ENCODE results near the gene NOTCH1.

The NOTCH1 gene

GRCh38 chr9:136530461-136531089 is 15.3 kb downstream of the NOTCH1 start:
- DNase-seq = no peak

GRCh38 chr9:136529516-136530460 is 16.1 kb downstream of the NOTCH1 start:
- DNase-seq = no peak

GRCh38 chr9:136528716-136529341 is 17.0 kb downstream of the NOTCH1 start:
- no peak for DNase-seq

GRCh38 chr9:136527721-136528710 is 17.8 kb downstream of the NOTCH1 start:
- DNase-seq = no peak

- no peak for DNase-seq
Observed at GRCh38 chr9:136527131-136527530, 18.7 kb downstream of the NOTCH1 start.

- no peak for DNase-seq
Observed at GRCh38 chr9:136526625-136527066, 19.2 kb downstream of the NOTCH1 start.

- no peak for DNase-seq
Observed at GRCh38 chr9:136525841-136526499, 19.9 kb downstream of the NOTCH1 start.

GRCh38 chr9:136525207-136525606 is 20.6 kb downstream of the NOTCH1 start:
- DNase-seq = no peak

- DNase-seq = no peak
Observed at GRCh38 chr9:136522314-136523237, 23.3 kb downstream of the NOTCH1 start.

- no peak for DNase-seq
Observed at GRCh38 chr9:136521537-136521936, 24.3 kb downstream of the NOTCH1 start.

GRCh38 chr9:136520053-136520540 is 25.8 kb downstream of the NOTCH1 start:
- no peak for DNase-seq

GRCh38 chr9:136519263-136520052 is 26.4 kb downstream of the NOTCH1 start:
- DNase-seq = no peak

- no peak for DNase-seq
Observed at GRCh38 chr9:136518623-136519022, 27.2 kb downstream of the NOTCH1 start.

GRCh38 chr9:136517950-136518349 is 27.9 kb downstream of the NOTCH1 start:
- no peak for DNase-seq

- no peak for DNase-seq
Observed at GRCh38 chr9:136517012-136517743, 28.7 kb downstream of the NOTCH1 start.

- DNase-seq = no peak
Observed at GRCh38 chr9:136516191-136516654, 29.6 kb downstream of the NOTCH1 start.

- DNase-seq = no peak
Observed at GRCh38 chr9:136515276-136515675, 30.6 kb downstream of the NOTCH1 start.

- DNase-seq = no peak
Observed at GRCh38 chr9:136514022-136514714, 31.7 kb downstream of the NOTCH1 start.
